ENCODE data around the gene EEF1AKMT2. TPM values are rescaled to one million over a fixed set of nuclear protein-coding genes. Genes with fewer than 3 reads are reported as not detected.

Gene EEF1AKMT2
- total and polyA plus RNA-seq, 2 of the 13 experiments (the other 11 are each of a cell fraction or from before 2014, with no cell fraction given): 11.3 to 19.3 TPM

DNA sequence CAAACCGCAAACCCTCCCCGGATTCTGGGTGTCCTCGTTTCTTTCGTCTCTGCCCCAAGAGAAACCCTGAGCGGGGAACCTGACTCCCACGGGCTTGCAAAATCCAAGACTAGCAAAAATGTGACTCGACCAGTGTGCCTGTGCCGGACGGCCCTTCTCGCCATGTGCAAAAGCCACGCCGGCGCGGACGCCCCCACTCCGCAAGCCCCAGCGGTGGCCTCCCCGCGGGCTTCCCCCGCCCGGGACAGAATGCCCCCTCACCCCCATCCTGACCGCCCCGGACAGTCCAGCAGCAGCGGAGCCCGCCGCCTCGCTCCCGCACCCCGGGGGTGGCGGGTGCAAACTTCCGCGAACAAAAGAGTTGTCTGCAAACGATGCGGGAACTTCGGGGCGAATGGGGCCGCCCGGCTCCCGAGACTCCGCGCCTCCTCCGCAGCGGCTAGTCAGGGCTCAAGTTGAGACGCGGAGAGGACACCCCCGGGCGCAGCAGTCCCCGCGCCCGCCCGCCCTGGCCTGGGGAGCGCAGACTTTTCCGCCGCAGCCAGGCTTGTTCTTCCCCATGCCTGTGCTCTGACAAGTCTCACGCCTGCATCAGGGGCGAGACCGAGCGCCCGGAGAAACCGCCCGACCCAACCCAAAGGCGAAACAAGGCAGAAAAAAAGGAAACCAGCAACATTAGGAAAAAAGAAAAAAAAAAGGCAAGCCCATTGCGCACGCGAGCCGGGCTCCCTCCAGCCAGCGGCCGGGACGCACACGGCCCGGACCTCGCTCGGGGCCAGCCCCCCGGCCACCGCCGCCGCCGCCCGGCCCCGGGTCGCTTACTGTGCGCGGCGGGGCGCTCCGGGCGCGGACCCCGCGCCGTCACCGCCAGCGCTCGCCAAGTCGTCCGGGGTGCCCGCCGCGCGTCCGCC lies 48.2 kb downstream of the EEF1AKMT2 start (continued):
- TF ChIP-seq MED8 (CRISPR knock-in tag; IDR thresholded peaks at IDR 0.05; ENCODE audit: insufficient replicate concordance) (no peak), ZFP36L1 (CRISPR knock-in tag; IDR thresholded peaks at IDR 0.05) (no peak), HHEX (CRISPR knock-in tag; IDR thresholded peaks at IDR 0.05) (no peak), ZNF773 (CRISPR knock-in tag; IDR thresholded peaks at IDR 0.05; ENCODE audit: borderline replicate concordance) (no peak), ZMAT3 (CRISPR knock-in tag; conservative IDR thresholded peaks at IDR 0.05) (no peak), NCOA1 (CRISPR knock-in tag; IDR thresholded peaks at IDR 0.05) (no peak), BORCS8-MEF2B (CRISPR knock-in tag; IDR thresholded peaks at IDR 0.05) (no peak), ZNF496 (CRISPR knock-in tag; IDR thresholded peaks at IDR 0.05; ENCODE audit: insufficient replicate concordance) (no peak), JUNB (CRISPR knock-in tag; IDR thresholded peaks at IDR 0.05; ENCODE audit: borderline replicate concordance) (no peak), ZBTB3 (CRISPR knock-in tag; IDR thresholded peaks at IDR 0.05; ENCODE audit: borderline replicate concordance, low read depth) (no peak), TOPORS (CRISPR knock-in tag; IDR thresholded peaks at IDR 0.05) (no peak), FOSL2 (CRISPR knock-in tag; IDR thresholded peaks at IDR 0.05) (no peak), KLF6 (CRISPR knock-in tag; IDR thresholded peaks at IDR 0.05) (no peak), MIXL1 (CRISPR knock-in tag; IDR thresholded peaks at IDR 0.05) (no peak), KDM5B (CRISPR knock-in tag; IDR thresholded peaks at IDR 0.05; ENCODE audit: borderline replicate concordance) (no peak), U2AF1 (optimal IDR thresholded peaks at IDR 0.05; ENCODE audit: low read depth, low read length) (no peak), ATRX (CRISPR knock-in tag; IDR thresholded peaks at IDR 0.05; ENCODE audit: borderline replicate concordance) (no peak)
- TF ChIP-seq, protein P1, sequence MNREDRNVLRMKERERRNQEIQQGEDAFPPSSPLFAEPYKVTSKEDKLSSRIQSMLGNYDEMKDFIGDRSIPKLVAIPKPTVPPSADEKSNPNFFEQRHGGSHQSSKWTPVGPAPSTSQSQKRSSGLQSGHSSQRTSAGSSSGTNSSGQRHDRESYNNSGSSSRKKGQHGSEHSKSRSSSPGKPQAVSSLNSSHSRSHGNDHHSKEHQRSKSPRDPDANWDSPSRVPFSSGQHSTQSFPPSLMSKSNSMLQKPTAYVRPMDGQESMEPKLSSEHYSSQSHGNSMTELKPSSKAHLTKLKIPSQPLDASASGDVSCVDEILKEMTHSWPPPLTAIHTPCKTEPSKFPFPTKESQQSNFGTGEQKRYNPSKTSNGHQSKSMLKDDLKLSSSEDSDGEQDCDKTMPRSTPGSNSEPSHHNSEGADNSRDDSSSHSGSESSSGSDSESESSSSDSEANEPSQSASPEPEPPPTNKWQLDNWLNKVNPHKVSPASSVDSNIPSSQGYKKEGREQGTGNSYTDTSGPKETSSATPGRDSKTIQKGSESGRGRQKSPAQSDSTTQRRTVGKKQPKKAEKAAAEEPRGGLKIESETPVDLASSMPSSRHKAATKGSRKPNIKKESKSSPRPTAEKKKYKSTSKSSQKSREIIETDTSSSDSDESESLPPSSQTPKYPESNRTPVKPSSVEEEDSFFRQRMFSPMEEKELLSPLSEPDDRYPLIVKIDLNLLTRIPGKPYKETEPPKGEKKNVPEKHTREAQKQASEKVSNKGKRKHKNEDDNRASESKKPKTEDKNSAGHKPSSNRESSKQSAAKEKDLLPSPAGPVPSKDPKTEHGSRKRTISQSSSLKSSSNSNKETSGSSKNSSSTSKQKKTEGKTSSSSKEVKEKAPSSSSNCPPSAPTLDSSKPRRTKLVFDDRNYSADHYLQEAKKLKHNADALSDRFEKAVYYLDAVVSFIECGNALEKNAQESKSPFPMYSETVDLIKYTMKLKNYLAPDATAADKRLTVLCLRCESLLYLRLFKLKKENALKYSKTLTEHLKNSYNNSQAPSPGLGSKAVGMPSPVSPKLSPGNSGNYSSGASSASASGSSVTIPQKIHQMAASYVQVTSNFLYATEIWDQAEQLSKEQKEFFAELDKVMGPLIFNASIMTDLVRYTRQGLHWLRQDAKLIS (CRISPR knock-in tag; IDR thresholded peaks at IDR 0.05): no peak
- TF ChIP-seq, protein P2, sequence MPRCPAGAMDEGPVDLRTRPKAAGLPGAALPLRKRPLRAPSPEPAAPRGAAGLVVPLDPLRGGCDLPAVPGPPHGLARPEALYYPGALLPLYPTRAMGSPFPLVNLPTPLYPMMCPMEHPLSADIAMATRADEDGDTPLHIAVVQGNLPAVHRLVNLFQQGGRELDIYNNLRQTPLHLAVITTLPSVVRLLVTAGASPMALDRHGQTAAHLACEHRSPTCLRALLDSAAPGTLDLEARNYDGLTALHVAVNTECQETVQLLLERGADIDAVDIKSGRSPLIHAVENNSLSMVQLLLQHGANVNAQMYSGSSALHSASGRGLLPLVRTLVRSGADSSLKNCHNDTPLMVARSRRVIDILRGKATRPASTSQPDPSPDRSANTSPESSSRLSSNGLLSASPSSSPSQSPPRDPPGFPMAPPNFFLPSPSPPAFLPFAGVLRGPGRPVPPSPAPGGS (CRISPR knock-in tag; IDR thresholded peaks at IDR 0.05): no peak
- TF ChIP-seq, protein P3, sequence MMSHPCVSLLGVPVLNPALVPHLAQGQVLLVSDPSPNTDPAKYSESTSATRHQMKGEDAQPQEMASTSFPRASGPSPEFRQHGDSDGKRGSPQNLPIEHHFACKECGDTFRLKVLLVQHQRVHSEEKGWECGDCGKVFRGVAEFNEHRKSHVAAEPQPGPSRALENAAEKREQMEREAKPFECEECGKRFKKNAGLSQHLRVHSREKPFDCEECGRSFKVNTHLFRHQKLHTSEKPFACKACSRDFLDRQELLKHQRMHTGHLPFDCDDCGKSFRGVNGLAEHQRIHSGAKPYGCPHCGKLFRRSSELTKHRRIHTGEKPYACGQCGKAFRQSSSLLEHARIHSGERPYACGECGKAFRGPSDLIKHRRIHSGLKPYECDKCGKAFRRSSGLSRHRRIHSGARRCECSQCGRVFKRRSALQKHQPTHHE (CRISPR knock-in tag; IDR thresholded peaks at IDR 0.05; ENCODE audit: borderline replicate concordance): 0 out of 2 replicates have a peak, but pooled peaks have one; percentile 18
- TF ChIP-seq, protein P4, sequence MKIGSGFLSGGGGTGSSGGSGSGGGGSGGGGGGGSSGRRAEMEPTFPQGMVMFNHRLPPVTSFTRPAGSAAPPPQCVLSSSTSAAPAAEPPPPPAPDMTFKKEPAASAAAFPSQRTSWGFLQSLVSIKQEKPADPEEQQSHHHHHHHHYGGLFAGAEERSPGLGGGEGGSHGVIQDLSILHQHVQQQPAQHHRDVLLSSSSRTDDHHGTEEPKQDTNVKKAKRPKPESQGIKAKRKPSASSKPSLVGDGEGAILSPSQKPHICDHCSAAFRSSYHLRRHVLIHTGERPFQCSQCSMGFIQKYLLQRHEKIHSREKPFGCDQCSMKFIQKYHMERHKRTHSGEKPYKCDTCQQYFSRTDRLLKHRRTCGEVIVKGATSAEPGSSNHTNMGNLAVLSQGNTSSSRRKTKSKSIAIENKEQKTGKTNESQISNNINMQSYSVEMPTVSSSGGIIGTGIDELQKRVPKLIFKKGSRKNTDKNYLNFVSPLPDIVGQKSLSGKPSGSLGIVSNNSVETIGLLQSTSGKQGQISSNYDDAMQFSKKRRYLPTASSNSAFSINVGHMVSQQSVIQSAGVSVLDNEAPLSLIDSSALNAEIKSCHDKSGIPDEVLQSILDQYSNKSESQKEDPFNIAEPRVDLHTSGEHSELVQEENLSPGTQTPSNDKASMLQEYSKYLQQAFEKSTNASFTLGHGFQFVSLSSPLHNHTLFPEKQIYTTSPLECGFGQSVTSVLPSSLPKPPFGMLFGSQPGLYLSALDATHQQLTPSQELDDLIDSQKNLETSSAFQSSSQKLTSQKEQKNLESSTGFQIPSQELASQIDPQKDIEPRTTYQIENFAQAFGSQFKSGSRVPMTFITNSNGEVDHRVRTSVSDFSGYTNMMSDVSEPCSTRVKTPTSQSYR (CRISPR knock-in tag; IDR thresholded peaks at IDR 0.05; ENCODE audit: borderline replicate concordance): no peak
